ENCODE results near the gene NPSR1. TPM values are rescaled to one million over a fixed set of nuclear protein-coding genes. Genes with fewer than 3 reads are reported as not detected.

The NPSR1 gene
- total RNA-seq, 1 experiment from 2014 or later: not detected

DNA sequence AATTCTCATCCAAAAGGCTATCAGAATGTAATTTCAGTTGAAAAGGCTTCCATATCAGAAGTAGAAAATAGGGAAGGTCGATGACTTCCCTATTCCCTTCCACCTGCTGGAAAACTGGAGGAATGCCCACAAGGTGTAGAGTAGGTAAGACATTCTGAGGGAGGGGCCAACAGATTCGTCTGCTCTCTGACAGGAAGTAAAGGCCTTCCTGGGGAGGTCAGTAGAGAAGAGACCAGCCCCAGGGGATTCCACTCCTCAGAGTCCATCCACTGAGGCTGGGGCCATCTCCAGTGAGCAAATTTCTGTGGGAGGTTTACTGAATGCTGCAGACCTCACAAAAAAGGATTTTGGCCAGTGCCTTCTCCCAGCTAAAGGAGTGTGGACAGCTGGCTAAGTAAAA lies 19.5 kb downstream of the NPSR1 start:
- no TSS peak for BruUV-seq (replicated peaks)
- intact Hi-C loops (cut with micrococcal nuclease): no loop called here
- ChIA-PET CTCF (no interaction called here), POLR2A (no interaction called here)
- no peaks in the 10 kb centered on the region for H3K36me3 Mint-ChIP-seq (ENCODE audit: insufficient read depth, unreplicated experiment)
- H3K9me3 Mint-ChIP-seq (ENCODE audit: unreplicated experiment): no peaks in the 10 kb centered on the region
- H3K4me3 Mint-ChIP-seq (ENCODE audit: unreplicated experiment): no peak overlapping the region
- H3K27me3 Mint-ChIP-seq (ENCODE audit: insufficient read depth, unreplicated experiment): no peaks in the 10 kb centered on the region
- no peak for TF ChIP-seq CTCF (IDR thresholded peaks at IDR 0.05; ENCODE audit: unreplicated experiment)
- H3K27ac Mint-ChIP-seq (ENCODE audit: low read depth, unreplicated experiment): no peak overlapping the region
- H3K4me1 Mint-ChIP-seq (ENCODE audit: insufficient read depth, unreplicated experiment): no peaks in the 10 kb centered on the region
- DNase-seq (ENCODE audit: unreplicated experiment): no peak

GRCh38 chr7:34687529-34687928 lies 29.5 kb downstream of the NPSR1 start:
- DNase-seq (ENCODE audit: unreplicated experiment): no peak
- no peak for TF ChIP-seq CTCF (IDR thresholded peaks at IDR 0.05; ENCODE audit: unreplicated experiment)
- no TSS peak for BruUV-seq (replicated peaks)
- intact Hi-C loops (cut with micrococcal nuclease): no loop called here
- Mint-ChIP-seq H3K4me3 (ENCODE audit: unreplicated experiment) (no peak overlapping the region), H3K27me3 (ENCODE audit: insufficient read depth, unreplicated experiment) (peaks cover 11% of the 10 kb centered on the region), H3K9me3 (ENCODE audit: unreplicated experiment) (no peaks in the 10 kb centered on the region), H3K36me3 (ENCODE audit: insufficient read depth, unreplicated experiment) (no peaks in the 10 kb centered on the region), H3K4me1 (ENCODE audit: insufficient read depth, unreplicated experiment) (no peaks in the 10 kb centered on the region), H3K27ac (ENCODE audit: low read depth, unreplicated experiment) (no peak overlapping the region)
- CTCF ChIA-PET: interaction anchor here (0.7 to 1.7 kb wide), 2 partner anchors 12 to 345 kb away, joined by 3 to 12 read pairs; no protein-coding TSS in a partner anchor
- POLR2A ChIA-PET: no interaction called here

DNA sequence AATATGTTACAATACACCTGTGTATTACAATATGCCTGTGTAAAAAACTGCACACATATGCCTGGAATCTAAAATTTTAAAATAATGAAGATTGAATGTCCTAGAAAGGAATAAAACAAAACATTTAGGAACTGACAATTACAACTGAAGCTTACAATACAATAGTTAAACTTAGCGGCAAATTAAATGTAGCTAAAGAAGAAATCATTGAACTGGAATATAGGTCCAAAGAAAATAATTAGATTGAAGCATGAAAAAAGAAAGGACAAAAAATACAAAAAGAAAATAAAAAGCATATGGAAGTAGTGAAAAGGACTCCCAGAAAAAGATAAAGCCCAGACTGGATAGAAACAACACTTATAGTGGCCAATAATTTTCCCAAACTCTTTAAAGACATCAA lies 38.4 kb downstream of the NPSR1 start:
- intact Hi-C loops (cut with micrococcal nuclease): no loop called here
- Mint-ChIP-seq H3K27ac (ENCODE audit: low read depth, unreplicated experiment) (no peak overlapping the region), H3K36me3 (ENCODE audit: insufficient read depth, unreplicated experiment) (no peaks in the 10 kb centered on the region), H3K9me3 (ENCODE audit: unreplicated experiment) (no peaks in the 10 kb centered on the region), H3K4me1 (ENCODE audit: insufficient read depth, unreplicated experiment) (no peaks in the 10 kb centered on the region), H3K27me3 (ENCODE audit: insufficient read depth, unreplicated experiment) (no peaks in the 10 kb centered on the region), H3K4me3 (ENCODE audit: unreplicated experiment) (no peak overlapping the region)
- ChIA-PET CTCF (interaction anchor here (2.2 kb wide), 1 partner anchor 20 kb away, joined by 9 read pairs; no protein-coding TSS in a partner anchor), POLR2A (interaction anchor here (0.7 kb wide), 1 partner anchor 763 kb away, joined by 3 read pairs; no protein-coding TSS in a partner anchor)
- no TSS peak for BruUV-seq (replicated peaks)
- no peak for DNase-seq (ENCODE audit: unreplicated experiment)
- no peak for TF ChIP-seq CTCF (IDR thresholded peaks at IDR 0.05; ENCODE audit: unreplicated experiment)

DNA sequence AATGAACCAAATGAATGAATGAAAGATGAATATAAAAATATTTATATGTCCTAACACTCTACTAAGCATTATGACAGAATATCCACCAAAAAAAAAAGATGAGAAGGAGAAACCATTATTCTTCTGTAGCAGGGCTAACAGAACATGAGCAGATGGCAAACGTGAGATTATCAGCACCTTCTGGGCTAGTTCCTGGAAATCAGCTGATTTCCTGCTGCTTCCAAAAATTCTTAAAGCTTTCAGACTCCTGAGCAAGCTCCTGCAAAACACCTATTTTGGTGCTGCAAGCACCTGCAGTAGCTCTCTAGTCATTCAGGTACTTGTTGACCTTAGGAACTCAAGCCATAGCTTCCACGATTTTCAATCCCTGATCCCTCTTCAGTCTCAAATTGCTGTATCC lies 51.8 kb downstream of the NPSR1 start:
- intact Hi-C loops (cut with micrococcal nuclease): no loop called here

More for the DNA sequence above, 51.8 kb downstream of the NPSR1 start:
- ChIA-PET POLR2A (no interaction called here), CTCF (interaction anchor here (0.7 kb wide), 2 partner anchors 58 to 1018 kb away, joined by 3 to 6 read pairs; no protein-coding TSS in a partner anchor)
- H3K27me3 Mint-ChIP-seq (ENCODE audit: insufficient read depth, unreplicated experiment): no peaks in the 10 kb centered on the region
- DNase-seq (ENCODE audit: unreplicated experiment): no peak
- no peaks in the 10 kb centered on the region for H3K4me1 Mint-ChIP-seq (ENCODE audit: insufficient read depth, unreplicated experiment)
- H3K4me3 Mint-ChIP-seq (ENCODE audit: unreplicated experiment): no peak overlapping the region
- no peaks in the 10 kb centered on the region for H3K36me3 Mint-ChIP-seq (ENCODE audit: insufficient read depth, unreplicated experiment)
- H3K9me3 Mint-ChIP-seq (ENCODE audit: unreplicated experiment): no peaks in the 10 kb centered on the region
- BruUV-seq (replicated peaks): no TSS peak
- H3K27ac Mint-ChIP-seq (ENCODE audit: low read depth, unreplicated experiment): no peak overlapping the region
- no peak for TF ChIP-seq CTCF (IDR thresholded peaks at IDR 0.05; ENCODE audit: unreplicated experiment)
